OCI-LY7 (cell line): ENCODE measurements around the gene HIVEP2. TPM values are rescaled to one million over a fixed set of nuclear protein-coding genes. Genes with fewer than 3 reads are reported as not detected.

Experiments used
- BruUV-seq: library from RNA; stranded (reverse); fragments of 400-500 nt; replicated peaks from 2 replicates; lab custom pipeline; 2021; lab: Mats Ljungman, UMichigan
- CTCF ChIA-PET: fragments of 300-600 bp; sonication (Branson Sonifier 250); formaldehyde crosslinking; loops from one replicate; lab custom pipeline; 2022; ENCODE audit warnings: antibody characterized with exemption; ENCODE audit not compliant: unreplicated experiment; lab: Charles Lee
- POLR2A ChIA-PET: fragments of 300-600 bp; sonication (Branson Sonifier 250); formaldehyde crosslinking; loops from one replicate; lab custom pipeline; 2022; ENCODE audit warnings: antibody characterized with exemption; lab: Charles Lee
- DNase-seq: peaks from one replicate; pipeline ENCODE4 v3.0.0-alpha.2; 2015; ENCODE audit warnings: low spot score
- H2AFZ ChIP-seq: fragments of 200-600 bp; sonication (generic), shearing (Covaris generic); 2 replicates; pipeline ENCODE4 v1.6.1; 2014; ENCODE audit warnings: mild to moderate bottlenecking, antibody characterized with exemption, low read length, moderate library complexity
- H3K27ac ChIP-seq: fragments of 200-600 bp; sonication (generic); 2 replicates; pipeline ENCODE4 v1.5.1; 2014; ENCODE audit warnings: mixed run types, low read depth, mild to moderate bottlenecking, moderate library complexity, low read length, inconsistent platforms; ENCODE audit not compliant: poor library complexity, severe bottlenecking
- H3K36me3 ChIP-seq: fragments of 200-600 bp; sonication (generic); 2 replicates; pipeline ENCODE4 v1.6.1; 2014; ENCODE audit warnings: mild to moderate bottlenecking, antibody characterized with exemption, low read length, moderate library complexity, mixed read lengths; ENCODE audit not compliant: insufficient read depth
- H3K4me1 ChIP-seq: fragments of 200-600 bp; sonication (generic); 2 replicates; pipeline ENCODE4 v1.5.1; 2014; ENCODE audit warnings: mild to moderate bottlenecking, low read length; ENCODE audit not compliant: insufficient read depth, poor library complexity, severe bottlenecking
- H3K4me2 ChIP-seq: fragments of 200-600 bp; sonication (generic); 2 replicates; pipeline ENCODE4 v1.6.1; 2014; ENCODE audit warnings: mild to moderate bottlenecking, low read length
- H3K4me3 ChIP-seq: fragments of 200-600 bp; sonication (generic); 2 replicates; pipeline ENCODE4 v1.5.1; 2014; ENCODE audit warnings: mild to moderate bottlenecking, low read depth, low read length; ENCODE audit not compliant: poor library complexity, severe bottlenecking
- H3K79me2 ChIP-seq: fragments of 200-600 bp; sonication (generic); 2 replicates; pipeline ENCODE4 v1.6.1; 2016; ENCODE audit warnings: low read depth, mild to moderate bottlenecking, low read length, moderate library complexity, mixed read lengths; ENCODE audit not compliant: insufficient read depth
- H3K9me2 ChIP-seq: fragments of 200-600 bp; sonication (generic); 2 replicates; pipeline ENCODE4 v1.6.1; 2016; ENCODE audit warnings: mild to moderate bottlenecking, low read length, mixed read lengths; ENCODE audit not compliant: insufficient read depth
- H3K9me3 ChIP-seq: fragments of 200-600 bp; sonication (generic); 2 replicates; pipeline ENCODE4 v1.6.1; 2014; ENCODE audit warnings: mild to moderate bottlenecking, mixed run types, low read length, mixed read lengths
- H4K20me1 ChIP-seq: fragments of 200-600 bp; sonication (generic); 2 replicates; pipeline ENCODE4 v1.6.1; 2014; ENCODE audit warnings: mild to moderate bottlenecking, antibody characterized with exemption, low read length, moderate library complexity, mixed read lengths; ENCODE audit not compliant: insufficient read depth
- CTCF ChIP-seq: fragments of 200-600 bp; sonication (generic); conservative IDR thresholded peaks from 2 replicates; pipeline ENCODE4 v1.5.1; 2014; ENCODE audit warnings: mild to moderate bottlenecking, antibody characterized with exemption, low read length, moderate library complexity, mixed read lengths
- EZH2phosphoT487 ChIP-seq: fragments of 200-600 bp; sonication (generic); IDR thresholded peaks from 2 replicates; pipeline ENCODE4 v1.6.1; 2018; ENCODE audit warnings: low read depth, borderline replicate concordance, mild to moderate bottlenecking, mixed run types, antibody characterized with exemption, low read length, moderate library complexity, mixed read lengths
- intact Hi-C: fragments of 100-400 bp; cut with micrococcal nuclease; formaldehyde crosslinking; loops from one replicate; pipeline ENCODE4 v1.10.0; 2022; ENCODE audit not compliant: unreplicated experiment
- total RNA-seq, 2 experiments: library from RNA; depleted of rRNA in 1 of 2; stranded (reverse); fragments of >200 nt in 1 of 2; shearing (Covaris generic) in 1 of 2; gene quantifications; 2 replicates each; pipeline ENCODE4 v1.2.3, GENCODE V29; 2014 to 2022

HIVEP2 gene
- total RNA-seq, 2 experiments from 2014 or later, result 18.8 to 24.6 TPM

DNA sequence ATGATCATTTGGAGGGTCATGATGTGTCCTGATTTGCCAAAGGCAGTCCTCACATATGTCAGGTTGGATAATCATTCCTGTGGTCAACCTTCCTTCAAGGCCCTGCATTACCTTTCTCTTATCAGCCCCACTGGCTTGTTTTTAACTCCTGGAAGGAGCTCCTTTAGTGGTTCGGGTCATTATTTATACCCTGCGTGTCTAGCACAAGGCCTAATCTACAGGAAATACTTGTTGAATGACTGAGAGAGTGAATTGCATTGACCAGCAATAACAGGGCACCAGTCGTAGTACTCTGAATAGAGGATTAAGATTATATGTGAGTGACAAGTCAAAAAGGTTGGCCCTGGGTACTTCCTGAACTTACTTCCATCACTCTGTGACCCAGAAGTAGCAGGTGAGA, 4.5 kb downstream of the HIVEP2 start:
- H3K4me3 ChIP-seq, result peak overlapping the region; percentile 94
- peak overlapping the region; percentile 97 for H3K4me2 ChIP-seq
- peaks cover 73% of the 10 kb centered on the region for H3K4me1 ChIP-seq
- BruUV-seq, result no TSS peak
- no peak for TF ChIP-seq EZH2phosphoT487
- no peak for TF ChIP-seq CTCF
- CTCF ChIA-PET, result no interaction called here
- no peak overlapping the region for H2AFZ ChIP-seq
- POLR2A ChIA-PET, result interaction anchor here (0.6 to 1.7 kb wide), 2 partner anchors 10 to 18 kb away, joined by 3 to 4 read pairs; no protein-coding TSS in a partner anchor
- peak overlapping the region; percentile 23 for H3K27ac ChIP-seq
- H3K36me3 ChIP-seq, result peaks cover 18% of the 10 kb centered on the region
- intact Hi-C loops, result loop anchor here (10.0 kb wide), 1 partner anchor 904 kb away; the partner anchor contains the start of gene LTV1
- peaks cover 14% of the 10 kb centered on the region; the same call in 1 of the 2 replicates for H3K9me3 ChIP-seq
- peaks cover 82% of the 10 kb centered on the region for H3K79me2 ChIP-seq
- no peaks in the 10 kb centered on the region for H3K9me2 ChIP-seq
- no peaks in the 10 kb centered on the region; the same call in 1 of the 2 replicates for H4K20me1 ChIP-seq
- no peak for DNase-seq

DNA sequence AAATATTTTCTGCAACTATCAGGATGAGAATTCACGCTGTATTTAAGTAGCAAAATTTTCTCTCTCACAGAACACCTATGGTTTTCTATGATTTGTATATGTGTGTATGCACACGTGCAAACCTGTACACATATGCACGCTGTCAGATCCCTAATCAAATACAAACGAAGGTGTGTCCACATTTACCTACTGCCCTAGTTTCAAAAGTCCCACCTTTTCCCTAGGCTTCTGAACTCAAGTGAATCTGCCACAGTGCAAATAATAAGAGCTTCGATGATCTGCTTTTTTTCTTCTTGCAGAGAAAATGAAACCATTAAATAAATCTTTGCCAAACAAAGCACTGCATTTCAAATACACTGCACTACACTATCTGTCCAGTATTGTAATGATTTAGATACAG, 6.5 kb downstream of the HIVEP2 start:
- no peak for DNase-seq
- H3K79me2 ChIP-seq, result peaks cover 100% of the 10 kb centered on the region
- intact Hi-C loops, result no loop called here
- H3K4me1 ChIP-seq, result peaks cover 93% of the 10 kb centered on the region
- no peak for TF ChIP-seq EZH2phosphoT487
- no peak for TF ChIP-seq CTCF
- peak overlapping the region; percentile 43 for H3K4me3 ChIP-seq
- no peak overlapping the region for H2AFZ ChIP-seq
- peaks cover 14% of the 10 kb centered on the region; the same call in 1 of the 2 replicates for H3K9me3 ChIP-seq
- CTCF ChIA-PET, result interaction anchor here (0.5 kb wide), 1 partner anchor 117 kb away, joined by 3 read pairs; no protein-coding TSS in a partner anchor
- peaks cover 9% of the 10 kb centered on the region; the same call in 1 of the 2 replicates for H4K20me1 ChIP-seq
- H3K36me3 ChIP-seq, result peaks cover 18% of the 10 kb centered on the region
- POLR2A ChIA-PET, result interaction anchor here (0.5 to 2.4 kb wide), 7 partner anchors 11 to 149 kb away, joined by 3 to 15 read pairs (median 3); no protein-coding TSS in a partner anchor
- peak overlapping the region; percentile 60 for H3K4me2 ChIP-seq
- no peaks in the 10 kb centered on the region for H3K9me2 ChIP-seq
- H3K27ac ChIP-seq, result no peak overlapping the region
- no TSS peak for BruUV-seq

DNA sequence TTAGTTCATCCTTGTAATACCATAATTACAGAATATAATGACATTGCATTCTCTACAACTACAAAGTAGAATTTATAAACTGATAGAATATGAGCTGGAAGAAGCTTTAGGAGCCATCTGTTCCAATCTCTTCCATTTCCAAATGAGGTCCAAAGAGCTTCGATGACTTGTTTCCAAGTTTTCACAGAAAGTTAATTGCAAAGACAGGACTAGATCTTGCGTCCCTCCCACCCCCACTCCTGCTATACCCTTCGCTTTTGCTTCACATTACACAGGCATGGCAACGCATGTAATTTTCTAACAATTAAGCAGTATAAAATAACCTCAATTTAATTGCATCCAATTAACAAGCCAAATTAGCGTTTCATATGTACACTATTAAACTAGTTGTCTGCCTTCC, 7.0 kb downstream of the HIVEP2 start:
- no peak overlapping the region for H3K4me3 ChIP-seq
- peaks cover 14% of the 10 kb centered on the region; the same call in 1 of the 2 replicates for H4K20me1 ChIP-seq
- no TSS peak for BruUV-seq
- no peak for DNase-seq
- CTCF ChIA-PET, result no interaction called here
- TF ChIP-seq EZH2phosphoT487 (no peak), CTCF (no peak)
- peaks cover 100% of the 10 kb centered on the region for H3K79me2 ChIP-seq
- no peak overlapping the region for H3K27ac ChIP-seq
- no peak overlapping the region for H2AFZ ChIP-seq
- POLR2A ChIA-PET, result interaction anchor here (0.7 to 2.4 kb wide), 5 partner anchors 10 to 149 kb away, joined by 3 to 15 read pairs (median 3); no protein-coding TSS in a partner anchor
- intact Hi-C loops, result no loop called here
- H3K4me2 ChIP-seq, result peak overlapping the region; percentile 60
- peaks cover 18% of the 10 kb centered on the region for H3K36me3 ChIP-seq
- H3K9me3 ChIP-seq, result peaks cover 14% of the 10 kb centered on the region; the same call in 1 of the 2 replicates
- no peaks in the 10 kb centered on the region for H3K9me2 ChIP-seq
- H3K4me1 ChIP-seq, result peaks cover 93% of the 10 kb centered on the region
